Endodermal cell (in vitro differentiated cells): ENCODE data around the gene NCAN. TPM values are rescaled to one million over a fixed set of nuclear protein-coding genes. Genes with fewer than 3 reads are reported as not detected.

Experiments used
- DNase-seq: peaks from one replicate; pipeline ENCODE4 v3.0.0-alpha.2; 2017
- H3K27ac ChIP-seq: 2 replicates; pipeline ENCODE4 v1.5.1; 2013; ENCODE audit warnings: mild to moderate bottlenecking, low read depth, low read length, moderate library complexity
- H3K27me3 ChIP-seq: 2 replicates; pipeline ENCODE4 v1.6.1; 2013; ENCODE audit warnings: mild to moderate bottlenecking, low read length, moderate library complexity; ENCODE audit not compliant: insufficient read depth, control insufficient read depth, poor library complexity, severe bottlenecking
- H3K36me3 ChIP-seq: 2 replicates; pipeline ENCODE4 v1.7.0; 2013; ENCODE audit warnings: mild to moderate bottlenecking, low read length, moderate library complexity; ENCODE audit not compliant: control insufficient read depth, insufficient read depth
- H3K4me1 ChIP-seq: one replicate; pipeline ENCODE4 v1.7.0; 2013; ENCODE audit warnings: low read length; ENCODE audit not compliant: control insufficient read depth, insufficient read depth
- H3K4me3 ChIP-seq: 2 replicates; pipeline ENCODE4 v1.5.1; 2013; ENCODE audit warnings: mild to moderate bottlenecking, low read length, moderate library complexity
- H3K9ac ChIP-seq: 2 replicates; pipeline ENCODE4 v1.6.1; 2013; ENCODE audit warnings: mild to moderate bottlenecking, low read length, moderate library complexity; ENCODE audit not compliant: poor library complexity, severe bottlenecking; ENCODE audit errors: extremely low read depth
- H3K9me3 ChIP-seq: 2 replicates; pipeline ENCODE4 v1.6.1; 2013; ENCODE audit warnings: mild to moderate bottlenecking, low read length, moderate library complexity; ENCODE audit not compliant: control insufficient read depth
- H3K27ac Mint-ChIP-seq: 2 replicates; pipeline ENCODE4 v1.8.0; 2020; ENCODE audit warnings: mixed read lengths
- H3K27me3 Mint-ChIP-seq: 2 replicates; pipeline ENCODE4 v1.8.0; 2021; ENCODE audit warnings: mild to moderate bottlenecking, mixed read lengths; ENCODE audit not compliant: insufficient read depth
- H3K36me3 Mint-ChIP-seq: 2 replicates; pipeline ENCODE4 v1.8.0; 2020; ENCODE audit warnings: low read depth, mixed read lengths
- H3K4me1 Mint-ChIP-seq: 2 replicates; pipeline ENCODE4 v1.8.0; 2020; ENCODE audit warnings: mixed read lengths
- H3K4me3 Mint-ChIP-seq: 2 replicates; pipeline ENCODE4 v1.8.0; 2020; ENCODE audit warnings: mild to moderate bottlenecking, moderate library complexity, mixed read lengths
- H3K9me3 Mint-ChIP-seq: 2 replicates; pipeline ENCODE4 v1.8.0; 2020; ENCODE audit warnings: mild to moderate bottlenecking, mixed read lengths
- CTCF ChIP-seq: fragments of 200-600 bp; sonication (generic); conservative IDR thresholded peaks from 2 replicates; pipeline ENCODE4 v1.5.0; 2021; ENCODE audit warnings: antibody characterized with exemption, mild to moderate bottlenecking
- WGBS, 2 experiments: methylation state at CpG; one replicate each; pipeline versions ENCODE4 v1.1.5 to v1.1.7; 2013; ENCODE audit warnings: missing lambda C conversion rate in 2 of 2, mixed read lengths in 1 of 2; ENCODE audit not compliant: insufficient coverage in 1 of 2, insufficient read length in 1 of 2; 5-methylcytosine and 5-hydroxymethylcytosine counted together
- total RNA-seq, 2 donors: library from RNA; stranded (reverse); fragmentation: NEBNext Ultra II Directional in 1 of 2; extraction: Animal tissue kit (Norgen Biotek cat#: 25700) in 1 of 2; gene quantifications; 2 replicates in 1 of 2; 3 replicates in 1 of 2; pipeline ENCODE4 v1.2.1, GENCODE V29; 2021

NCAN gene
- total RNA-seq, 2 donors from 2014 or later: 0.77 to 4.2 TPM

DNA sequence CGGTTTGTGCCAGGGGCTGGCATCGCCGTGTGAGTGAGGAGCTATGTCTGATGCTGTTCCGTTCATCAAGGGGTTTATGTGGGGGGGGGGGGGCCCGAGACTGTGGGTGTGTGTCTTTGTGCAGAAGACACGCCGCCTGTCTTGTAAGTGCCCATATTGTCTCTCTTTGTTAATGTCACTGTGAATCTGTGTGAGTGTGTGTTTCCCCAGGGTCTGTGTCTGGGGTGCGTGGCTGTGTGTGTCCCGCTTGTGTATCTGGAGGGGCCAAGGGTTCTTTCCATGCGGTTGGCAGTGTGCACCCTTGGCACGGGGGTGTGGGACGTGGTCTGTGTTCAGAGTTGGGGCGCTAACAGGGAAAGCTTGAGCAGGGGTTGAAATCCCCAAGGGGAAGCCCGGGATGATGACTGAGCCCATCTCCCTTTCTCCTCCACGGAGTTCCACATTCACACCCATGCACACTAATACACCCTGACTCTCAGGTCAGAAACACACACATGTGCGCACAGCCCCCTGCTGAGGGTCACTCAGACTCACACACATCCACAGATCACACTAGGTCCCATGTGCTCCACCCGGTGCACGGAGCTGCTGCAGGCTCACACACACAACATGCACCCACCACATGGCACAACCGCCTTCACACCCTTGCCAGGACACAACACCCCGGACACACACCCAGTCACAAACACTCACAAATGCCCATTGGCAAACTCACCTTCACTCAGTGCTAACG lies 1.8 kb downstream of the NCAN start:
- peaks cover 79% of the 10 kb centered on the region for H3K27me3 Mint-ChIP-seq
- Histone ChIP-seq H3K36me3 (no peaks in the 10 kb centered on the region), H3K9me3 (no peaks in the 10 kb centered on the region), H3K4me3 (no peak overlapping the region), H3K27ac (no peak overlapping the region), H3K9ac (no peak overlapping the region), H3K4me1 (no peaks in the 10 kb centered on the region), H3K27me3 (peaks cover 68% of the 10 kb centered on the region)
- H3K36me3 Mint-ChIP-seq: no peaks in the 10 kb centered on the region
- no peak for DNase-seq
- TF ChIP-seq CTCF: no peak
- no peaks in the 10 kb centered on the region for H3K4me1 Mint-ChIP-seq
- H3K27ac Mint-ChIP-seq: no peak overlapping the region
- H3K4me3 Mint-ChIP-seq: no peak overlapping the region
- WGBS, 2 experiments: 42 to 54% methylated on average over 4 to 19 of the region's 21 CpGs
- no peaks in the 10 kb centered on the region for H3K9me3 Mint-ChIP-seq

- peaks cover 63% of the 10 kb centered on the region for H3K27me3 ChIP-seq
- H3K36me3 Mint-ChIP-seq: no peaks in the 10 kb centered on the region
- TF ChIP-seq CTCF: no peak
- H3K9me3 ChIP-seq: no peaks in the 10 kb centered on the region
- H3K27ac ChIP-seq: no peak overlapping the region
- H3K4me3 Mint-ChIP-seq: no peak overlapping the region
- H3K4me1 ChIP-seq: no peaks in the 10 kb centered on the region
- H3K4me3 ChIP-seq: no peak overlapping the region
- peaks cover 74% of the 10 kb centered on the region for H3K27me3 Mint-ChIP-seq
- no peaks in the 10 kb centered on the region for H3K36me3 ChIP-seq
- H3K9ac ChIP-seq: no peak overlapping the region
- H3K9me3 Mint-ChIP-seq: no peaks in the 10 kb centered on the region
- peak; percentile 67 for DNase-seq
- no peak overlapping the region for H3K27ac Mint-ChIP-seq
- WGBS, 2 experiments: 3 to 9% methylated on average over 4 to 5 of the region's 5 CpGs
- H3K4me1 Mint-ChIP-seq: no peaks in the 10 kb centered on the region
Observed at GRCh38 chr19:19214159-19214490, 2.4 kb downstream of the NCAN start.

- no peaks in the 10 kb centered on the region for H3K36me3 Mint-ChIP-seq
- peaks cover 66% of the 10 kb centered on the region for H3K27me3 Mint-ChIP-seq
- peak; percentile 98 for DNase-seq
- no peak overlapping the region for H3K27ac Mint-ChIP-seq
- H3K9me3 ChIP-seq: no peaks in the 10 kb centered on the region
- no peak overlapping the region for H3K27ac ChIP-seq
- no peaks in the 10 kb centered on the region for H3K9me3 Mint-ChIP-seq
- H3K27me3 ChIP-seq: peaks cover 55% of the 10 kb centered on the region
- TF ChIP-seq CTCF: no peak
- WGBS, 2 experiments: 6% methylated on average over 8 of the region's 8 CpGs; no CpG with 5 or more reads in 1 of the 2 experiments
- H3K4me1 Mint-ChIP-seq: no peaks in the 10 kb centered on the region
- no peak overlapping the region for H3K4me3 Mint-ChIP-seq
- H3K4me3 ChIP-seq: no peak overlapping the region
- H3K4me1 ChIP-seq: no peaks in the 10 kb centered on the region
- H3K36me3 ChIP-seq: no peaks in the 10 kb centered on the region
- no peak overlapping the region for H3K9ac ChIP-seq
Observed at GRCh38 chr19:19214892-19215291, 3.1 kb downstream of the NCAN start.
